Left hindlimb (tissue), 1 donor: Measurements from ENCODE around the gene C4BPA.

Experiments used
- DNase-seq: peaks from one replicate; pipeline ENCODE4 v3.0.0-alpha.2; 2018

The C4BPA gene

GRCh38 chr1:207103892-207104373 lies at the start of gene C4BPA:
Gene C4BPA, plus strand, starts transcription at chr1:207104233. Its CDS starts 8,793 bp downstream, at chr1:207113026.
- no peak for DNase-seq

GRCh38 chr1:207054491-207054890 lies 49.5 kb upstream of the C4BPA start:
- no peak for DNase-seq

- no peak for DNase-seq
Measured at GRCh38 chr1:207055386-207056001, 48.5 kb upstream of the C4BPA start.

GRCh38 chr1:207056673-207057072 lies 47.4 kb upstream of the C4BPA start:
- DNase-seq = no peak

GRCh38 chr1:207058252-207058651 lies 45.8 kb upstream of the C4BPA start:
- no peak for DNase-seq

- DNase-seq = no peak
Measured at GRCh38 chr1:207058878-207059867, 44.9 kb upstream of the C4BPA start.

GRCh38 chr1:207059881-207060280 lies 44.2 kb upstream of the C4BPA start:
- no peak for DNase-seq

GRCh38 chr1:207060596-207060995 lies 43.4 kb upstream of the C4BPA start:
- DNase-seq = no peak

GRCh38 chr1:207062058-207062457 lies 42.0 kb upstream of the C4BPA start:
- DNase-seq = no peak

GRCh38 chr1:207063014-207063413 lies 41.0 kb upstream of the C4BPA start:
- DNase-seq = no peak

GRCh38 chr1:207064561-207064960 lies 39.5 kb upstream of the C4BPA start:
- no peak for DNase-seq

GRCh38 chr1:207067185-207067584 lies 36.8 kb upstream of the C4BPA start:
- no peak for DNase-seq

- no peak for DNase-seq
Measured at GRCh38 chr1:207067665-207068064, 36.4 kb upstream of the C4BPA start.

GRCh38 chr1:207069061-207069460 lies 35.0 kb upstream of the C4BPA start:
- no peak for DNase-seq

GRCh38 chr1:207069858-207070506 lies 34.1 kb upstream of the C4BPA start:
- no peak for DNase-seq

GRCh38 chr1:207070811-207071210 lies 33.2 kb upstream of the C4BPA start:
- DNase-seq = no peak

GRCh38 chr1:207071426-207071825 lies 32.6 kb upstream of the C4BPA start:
- DNase-seq = no peak

GRCh38 chr1:207072233-207072632 lies 31.8 kb upstream of the C4BPA start:
- no peak for DNase-seq

GRCh38 chr1:207073906-207074820 lies 29.9 kb upstream of the C4BPA start:
- DNase-seq = no peak

GRCh38 chr1:207076181-207076955 lies 27.7 kb upstream of the C4BPA start:
- DNase-seq = no peak

GRCh38 chr1:207077012-207077411 lies 27.0 kb upstream of the C4BPA start:
- DNase-seq = no peak
